Measurements from ENCODE around the gene CELF5.
"Not testable (repeated sequence)": the region's sequence is repeated elsewhere in the genome, so short reads cannot be mapped to it uniquely, and the experiment has no call there.

The CELF5 gene

GRCh38 chr19:3283886-3284657 is 59.6 kb downstream of the CELF5 start:
- TF ChIP-seq TAF1 (IDR thresholded peaks at IDR 0.05; ENCODE audit: borderline replicate concordance, low read depth, low read length) (no peak), POLR2AphosphoS5 (IDR thresholded peaks at IDR 0.05; ENCODE audit: low read depth, low read length) (no peak), POLR2A (IDR thresholded peaks at IDR 0.05; ENCODE audit: low read depth, low read length) (no peak)
- DNase-seq (ENCODE audit: insufficient read length) (no peak), FAIRE-seq (no peak)

- TF ChIP-seq POLR2AphosphoS5 (IDR thresholded peaks at IDR 0.05; ENCODE audit: low read depth, low read length) (no peak), TAF1 (IDR thresholded peaks at IDR 0.05; ENCODE audit: borderline replicate concordance, low read depth, low read length) (no peak), POLR2A (IDR thresholded peaks at IDR 0.05; ENCODE audit: low read depth, low read length) (no peak)
- DNase-seq (ENCODE audit: insufficient read length) (no peak), FAIRE-seq (no peak)
These were observed 60.5 kb downstream of the CELF5 start for GRCh38 chr19:3284759-3285646.

GRCh38 chr19:3285647-3286176 is 61.3 kb downstream of the CELF5 start:
- DNase-seq (ENCODE audit: insufficient read length) (no peak), FAIRE-seq (no peak)
- no peak for TF ChIP-seq POLR2A (IDR thresholded peaks at IDR 0.05; ENCODE audit: low read depth, low read length)
- no peak for TF ChIP-seq POLR2AphosphoS5 (IDR thresholded peaks at IDR 0.05; ENCODE audit: low read depth, low read length)
- no peak for TF ChIP-seq TAF1 (IDR thresholded peaks at IDR 0.05; ENCODE audit: borderline replicate concordance, low read depth, low read length)

GRCh38 chr19:3287814-3288213 is 63.4 kb downstream of the CELF5 start:
- TF ChIP-seq POLR2A (IDR thresholded peaks at IDR 0.05; ENCODE audit: low read depth, low read length) (no peak), POLR2AphosphoS5 (IDR thresholded peaks at IDR 0.05; ENCODE audit: low read depth, low read length) (no peak), TAF1 (IDR thresholded peaks at IDR 0.05; ENCODE audit: borderline replicate concordance, low read depth, low read length) (no peak)
- DNase-seq (ENCODE audit: insufficient read length) = no peak
- FAIRE-seq = no peak

GRCh38 chr19:3288437-3288836 is 64.0 kb downstream of the CELF5 start:
- not testable (repeated sequence) for FAIRE-seq; DNase-seq (ENCODE audit: insufficient read length)

GRCh38 chr19:3289971-3290569 is 65.6 kb downstream of the CELF5 start:
- FAIRE-seq (no peak), DNase-seq (ENCODE audit: insufficient read length) (no peak)
- TF ChIP-seq POLR2AphosphoS5 (IDR thresholded peaks at IDR 0.05; ENCODE audit: low read depth, low read length) = no peak
- no peak for TF ChIP-seq POLR2A (IDR thresholded peaks at IDR 0.05; ENCODE audit: low read depth, low read length)
- no peak for TF ChIP-seq TAF1 (IDR thresholded peaks at IDR 0.05; ENCODE audit: borderline replicate concordance, low read depth, low read length)

- FAIRE-seq; DNase-seq (ENCODE audit: insufficient read length): not testable (repeated sequence)
These were observed 66.4 kb downstream of the CELF5 start for GRCh38 chr19:3290858-3291257.

- TF ChIP-seq POLR2A (IDR thresholded peaks at IDR 0.05; ENCODE audit: low read depth, low read length) (no peak), POLR2AphosphoS5 (IDR thresholded peaks at IDR 0.05; ENCODE audit: low read depth, low read length) (no peak), TAF1 (IDR thresholded peaks at IDR 0.05; ENCODE audit: borderline replicate concordance, low read depth, low read length) (no peak)
- FAIRE-seq (no peak), DNase-seq (ENCODE audit: insufficient read length) (no peak)
These were observed 67.2 kb downstream of the CELF5 start for GRCh38 chr19:3291644-3292043.

- FAIRE-seq (no peak), DNase-seq (ENCODE audit: insufficient read length) (no peak)
- no peak for TF ChIP-seq POLR2AphosphoS5 (IDR thresholded peaks at IDR 0.05; ENCODE audit: low read depth, low read length)
- TF ChIP-seq POLR2A (IDR thresholded peaks at IDR 0.05; ENCODE audit: low read depth, low read length) = no peak
- no peak for TF ChIP-seq TAF1 (IDR thresholded peaks at IDR 0.05; ENCODE audit: borderline replicate concordance, low read depth, low read length)
These were observed 68.6 kb downstream of the CELF5 start for GRCh38 chr19:3292958-3293529.

- FAIRE-seq (no peak), DNase-seq (ENCODE audit: insufficient read length) (no peak)
- TF ChIP-seq POLR2A (IDR thresholded peaks at IDR 0.05; ENCODE audit: low read depth, low read length) (no peak), TAF1 (IDR thresholded peaks at IDR 0.05; ENCODE audit: borderline replicate concordance, low read depth, low read length) (no peak), POLR2AphosphoS5 (IDR thresholded peaks at IDR 0.05; ENCODE audit: low read depth, low read length) (no peak)
These were observed 69.1 kb downstream of the CELF5 start for GRCh38 chr19:3293560-3293959.

GRCh38 chr19:3294080-3294850 is 69.8 kb downstream of the CELF5 start:
- FAIRE-seq (no peak), DNase-seq (ENCODE audit: insufficient read length) (no peak)
- TF ChIP-seq TAF1 (IDR thresholded peaks at IDR 0.05; ENCODE audit: borderline replicate concordance, low read depth, low read length) (no peak), POLR2AphosphoS5 (IDR thresholded peaks at IDR 0.05; ENCODE audit: low read depth, low read length) (no peak)
